K562 (cell line): ENCODE results near the gene GPR152. TPM values are rescaled to one million over a fixed set of nuclear protein-coding genes. Genes with fewer than 3 reads are reported as not detected.

Source experiments
- CAMTA2 ChIP-seq: fragments of 250-450 bp; sonication (Bioruptor Pico); conservative IDR thresholded peaks from 2 replicates; pipeline ENCODE4 v1.5.1; 2022
- HNRNPK ChIP-seq: fragments of 200-400 bp; formaldehyde crosslinking; IDR thresholded peaks from one replicate; pipeline ENCODE4 v1.6.1; 2018; ENCODE audit warnings: mild to moderate bottlenecking, low read depth, low read length; ENCODE audit not compliant: poor library complexity, severe bottlenecking
- L3MBTL2 ChIP-seq: fragments of 450-650 bp; IDR thresholded peaks from 2 replicates; pipeline ENCODE4 v1.6.1; 2016; ENCODE audit warnings: mild to moderate bottlenecking, moderate library complexity
- NFYB ChIP-seq: IDR thresholded peaks from 2 replicates; pipeline ENCODE4 v1.6.1; 2011; ENCODE audit warnings: mild to moderate bottlenecking, moderate library complexity; ENCODE audit not compliant: insufficient read length; ENCODE audit errors: extremely low read depth
- POLR2G ChIP-seq: fragments of 200-400 bp; formaldehyde crosslinking; IDR thresholded peaks from 2 replicates; pipeline ENCODE4 v1.6.1; 2017; ENCODE audit warnings: low read depth, mild to moderate bottlenecking, antibody characterized with exemption, low read length, moderate library complexity
- PRPF4 ChIP-seq: fragments of 200-400 bp; formaldehyde crosslinking; IDR thresholded peaks from one replicate; pipeline ENCODE4 v1.6.1; 2017; ENCODE audit warnings: low read length, low read depth, mild to moderate bottlenecking; ENCODE audit not compliant: insufficient read depth, poor library complexity, severe bottlenecking
- RAD51 ChIP-seq: fragments of 450-650 bp; IDR thresholded peaks from 2 replicates; pipeline ENCODE4 v1.7.1; 2016; ENCODE audit warnings: low read depth, mild to moderate bottlenecking, borderline replicate concordance
- RBFOX2 ChIP-seq: fragments of 200-400 bp; formaldehyde crosslinking; IDR thresholded peaks from 2 replicates; pipeline ENCODE4 v1.6.1; 2017; ENCODE audit warnings: low read depth, mild to moderate bottlenecking, low read length, moderate library complexity
- RBM22 ChIP-seq: fragments of 200-400 bp; formaldehyde crosslinking; IDR thresholded peaks from 2 replicates; pipeline ENCODE4 v1.6.1; 2018; ENCODE audit warnings: low read length, low read depth; ENCODE audit not compliant: poor library complexity, severe bottlenecking
- RBM25 ChIP-seq: fragments of 200-400 bp; formaldehyde crosslinking; IDR thresholded peaks from 2 replicates; pipeline ENCODE4 v1.6.1; 2018; ENCODE audit warnings: low read length, low read depth, moderate library complexity; ENCODE audit not compliant: severe bottlenecking
- RCOR1 ChIP-seq, 2 experiments: IDR thresholded peaks; 2 replicates each; pipeline ENCODE4 v1.6.1; 2012; ENCODE audit warnings: low read depth in 2 of 2, low read length in 2 of 2, borderline replicate concordance in 1 of 2, improper control_type of control experiment in 1 of 2
- SRSF3 ChIP-seq: fragments of 200-400 bp; formaldehyde crosslinking; IDR thresholded peaks from 2 replicates; pipeline ENCODE4 v1.6.1; 2016; ENCODE audit warnings: mild to moderate bottlenecking, low read length, moderate library complexity; ENCODE audit not compliant: insufficient read depth
- TAF15 ChIP-seq: fragments of 200-400 bp; formaldehyde crosslinking; IDR thresholded peaks from 2 replicates; pipeline ENCODE4 v1.6.1; 2017; ENCODE audit warnings: mild to moderate bottlenecking, low read depth, low read length, moderate library complexity
- ZFP36 ChIP-seq: fragments of 150-350 bp; IDR thresholded peaks from 2 replicates; pipeline ENCODE4 v1.6.1; 2018; ENCODE audit warnings: low read length, low read depth; ENCODE audit not compliant: partially characterized antibody
- polyA plus RNA-seq, 8 experiments: library from polyadenylated mRNA; depleted of rRNA in 4 of 8; stranded (reverse) in 5 of 8; unstranded in 3 of 8; fragments of >200 nt; fragmentation: Nextera tagmentation in 2 of 8; fragmentation: Illumina TruSeq in 1 of 8; extraction: Ambion mirVana in 2 of 8; extraction: Trizol in 1 of 8; gene quantifications; 2 replicates each; pipeline versions ENCODE4 v1.2.1 to v1.2.3, GENCODE V29; 2011 to 2014; ENCODE audit warnings: inconsistent platforms in 1 of 8, missing spikeins in 1 of 8
- total RNA-seq, 7 experiments: library from RNA; depleted of rRNA in 6 of 7; stranded (reverse); fragments of >200 nt in 6 of 7; fragmentation: Illumina TruSeq in 2 of 7; extraction: Trizol in 2 of 7; gene quantifications; 2 replicates each; pipeline versions ENCODE4 v1.2.1 to v1.2.3, GENCODE V29; 2011 to 2021; ENCODE audit warnings: low replicate concordance in 1 of 7
- TF ChIP-seq, protein P1 (sequence below): fragments of 450-650 bp; conservative IDR thresholded peaks from 2 replicates; pipeline ENCODE4 v1.6.1; 2016; ENCODE audit warnings: missing genetic modification characterization, low read depth, mild to moderate bottlenecking, missing compliant biosample characterization, moderate library complexity
- TF ChIP-seq, protein P2 (sequence below): fragments of 450-650 bp; formaldehyde crosslinking; IDR thresholded peaks from 2 replicates; pipeline ENCODE4 v1.4.0; 2022; ENCODE audit warnings: missing genetic modification characterization
- TF ChIP-seq, protein P3 (sequence below), 2 experiments: fragments of 450-650 bp; IDR thresholded peaks; 2 replicates each; pipeline ENCODE4 v1.6.1; 2016
- TF ChIP-seq, protein P4 (sequence below): sonication (generic); formaldehyde crosslinking; IDR thresholded peaks from 2 replicates; pipeline ENCODE4 v1.8.1; 2023; ENCODE audit warnings: mild to moderate bottlenecking, missing genetic modification reagents
- TF ChIP-seq, protein P5 (sequence below): fragments of 200-800 bp; sonication (Bioruptor generic); IDR thresholded peaks from 2 replicates; pipeline ENCODE4 v1.6.1; 2017; ENCODE audit warnings: missing genetic modification characterization, missing compliant biosample characterization

GPR152 gene
- total and polyA plus RNA-seq, 9 of the 15 experiments (the other 6 are each of a cell fraction or from before 2014, with no cell fraction given): not detected

DNA sequence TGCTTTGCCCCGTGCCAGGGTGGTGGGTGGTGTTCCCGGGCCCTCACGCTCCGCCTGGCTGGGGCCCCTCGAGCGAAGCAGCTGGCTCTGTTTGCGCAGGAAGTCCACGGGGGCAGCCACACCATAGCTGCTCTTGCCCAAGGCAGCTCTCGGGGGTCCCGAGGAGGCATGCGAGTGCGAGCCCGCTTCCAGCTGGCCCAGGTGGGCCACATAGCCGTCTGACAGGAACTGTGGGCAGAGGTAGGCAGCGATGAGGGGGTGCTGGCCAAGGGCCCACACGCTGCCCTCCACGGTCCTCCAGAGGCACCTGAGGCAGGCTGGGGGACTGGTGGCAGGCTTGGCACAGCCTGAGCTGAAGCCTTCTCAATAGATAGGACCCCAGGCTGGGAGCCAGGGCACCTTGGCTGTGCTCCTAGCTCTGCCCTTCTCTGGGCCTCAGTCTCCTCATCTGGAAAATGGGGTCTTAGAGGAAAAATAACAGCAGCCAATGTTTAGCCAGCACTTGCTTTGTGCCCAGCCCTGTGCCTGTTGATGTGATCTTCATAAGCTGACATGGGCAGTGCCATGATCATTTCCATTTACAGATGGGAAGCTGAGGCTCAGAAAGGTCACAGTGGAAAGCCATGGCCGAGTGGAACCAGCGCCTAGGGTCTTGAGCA lies 39.7 kb upstream of the GPR152 start (continued):
- no peak for TF ChIP-seq L3MBTL2
- TF ChIP-seq TAF15: no peak
- TF ChIP-seq RBM25: peak; percentile 82
- TF ChIP-seq RAD51: no peak
- TF ChIP-seq ZFP36: no peak
- no peak for TF ChIP-seq CAMTA2
- peak; percentile 26; the same call in 1 of the 2 replicates for TF ChIP-seq RBFOX2
- TF ChIP-seq, protein P1, sequence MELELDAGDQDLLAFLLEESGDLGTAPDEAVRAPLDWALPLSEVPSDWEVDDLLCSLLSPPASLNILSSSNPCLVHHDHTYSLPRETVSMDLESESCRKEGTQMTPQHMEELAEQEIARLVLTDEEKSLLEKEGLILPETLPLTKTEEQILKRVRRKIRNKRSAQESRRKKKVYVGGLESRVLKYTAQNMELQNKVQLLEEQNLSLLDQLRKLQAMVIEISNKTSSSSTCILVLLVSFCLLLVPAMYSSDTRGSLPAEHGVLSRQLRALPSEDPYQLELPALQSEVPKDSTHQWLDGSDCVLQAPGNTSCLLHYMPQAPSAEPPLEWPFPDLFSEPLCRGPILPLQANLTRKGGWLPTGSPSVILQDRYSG: no peak
- TF ChIP-seq, protein P2, sequence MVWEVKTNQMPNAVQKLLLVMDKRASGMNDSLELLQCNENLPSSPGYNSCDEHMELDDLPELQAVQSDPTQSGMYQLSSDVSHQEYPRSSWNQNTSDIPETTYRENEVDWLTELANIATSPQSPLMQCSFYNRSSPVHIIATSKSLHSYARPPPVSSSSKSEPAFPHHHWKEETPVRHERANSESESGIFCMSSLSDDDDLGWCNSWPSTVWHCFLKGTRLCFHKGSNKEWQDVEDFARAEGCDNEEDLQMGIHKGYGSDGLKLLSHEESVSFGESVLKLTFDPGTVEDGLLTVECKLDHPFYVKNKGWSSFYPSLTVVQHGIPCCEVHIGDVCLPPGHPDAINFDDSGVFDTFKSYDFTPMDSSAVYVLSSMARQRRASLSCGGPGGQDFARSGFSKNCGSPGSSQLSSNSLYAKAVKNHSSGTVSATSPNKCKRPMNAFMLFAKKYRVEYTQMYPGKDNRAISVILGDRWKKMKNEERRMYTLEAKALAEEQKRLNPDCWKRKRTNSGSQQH (CRISPR knock-in tag): no peak
- no peak for TF ChIP-seq NFYB
- no peak for TF ChIP-seq PRPF4
- no peak for TF ChIP-seq HNRNPK
- 0 out of 4 replicates have a peak, but pooled peaks of 1 of the 2 experiments have one; percentile 43 for TF ChIP-seq RCOR1 (IDR thresholded peaks at IDR 0.05; ENCODE audit: borderline replicate concordance in 1 of 2, low read depth in 2 of 2, low read length in 2 of 2)
- TF ChIP-seq, protein P3, sequence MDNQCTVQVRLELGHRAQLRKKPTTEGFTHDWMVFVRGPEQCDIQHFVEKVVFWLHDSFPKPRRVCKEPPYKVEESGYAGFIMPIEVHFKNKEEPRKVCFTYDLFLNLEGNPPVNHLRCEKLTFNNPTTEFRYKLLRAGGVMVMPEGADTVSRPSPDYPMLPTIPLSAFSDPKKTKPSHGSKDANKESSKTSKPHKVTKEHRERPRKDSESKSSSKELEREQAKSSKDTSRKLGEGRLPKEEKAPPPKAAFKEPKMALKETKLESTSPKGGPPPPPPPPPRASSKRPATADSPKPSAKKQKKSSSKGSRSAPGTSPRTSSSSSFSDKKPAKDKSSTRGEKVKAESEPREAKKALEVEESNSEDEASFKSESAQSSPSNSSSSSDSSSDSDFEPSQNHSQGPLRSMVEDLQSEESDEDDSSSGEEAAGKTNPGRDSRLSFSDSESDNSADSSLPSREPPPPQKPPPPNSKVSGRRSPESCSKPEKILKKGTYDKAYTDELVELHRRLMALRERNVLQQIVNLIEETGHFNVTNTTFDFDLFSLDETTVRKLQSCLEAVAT (IDR thresholded peaks at IDR 0.05): no peak
- TF ChIP-seq, protein P4, sequence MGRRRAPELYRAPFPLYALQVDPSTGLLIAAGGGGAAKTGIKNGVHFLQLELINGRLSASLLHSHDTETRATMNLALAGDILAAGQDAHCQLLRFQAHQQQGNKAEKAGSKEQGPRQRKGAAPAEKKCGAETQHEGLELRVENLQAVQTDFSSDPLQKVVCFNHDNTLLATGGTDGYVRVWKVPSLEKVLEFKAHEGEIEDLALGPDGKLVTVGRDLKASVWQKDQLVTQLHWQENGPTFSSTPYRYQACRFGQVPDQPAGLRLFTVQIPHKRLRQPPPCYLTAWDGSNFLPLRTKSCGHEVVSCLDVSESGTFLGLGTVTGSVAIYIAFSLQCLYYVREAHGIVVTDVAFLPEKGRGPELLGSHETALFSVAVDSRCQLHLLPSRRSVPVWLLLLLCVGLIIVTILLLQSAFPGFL (CRISPR knock-in tag): no peak
- peak; percentile 20 for TF ChIP-seq RBM22
- TF ChIP-seq SRSF3: no peak
- TF ChIP-seq, protein P5, sequence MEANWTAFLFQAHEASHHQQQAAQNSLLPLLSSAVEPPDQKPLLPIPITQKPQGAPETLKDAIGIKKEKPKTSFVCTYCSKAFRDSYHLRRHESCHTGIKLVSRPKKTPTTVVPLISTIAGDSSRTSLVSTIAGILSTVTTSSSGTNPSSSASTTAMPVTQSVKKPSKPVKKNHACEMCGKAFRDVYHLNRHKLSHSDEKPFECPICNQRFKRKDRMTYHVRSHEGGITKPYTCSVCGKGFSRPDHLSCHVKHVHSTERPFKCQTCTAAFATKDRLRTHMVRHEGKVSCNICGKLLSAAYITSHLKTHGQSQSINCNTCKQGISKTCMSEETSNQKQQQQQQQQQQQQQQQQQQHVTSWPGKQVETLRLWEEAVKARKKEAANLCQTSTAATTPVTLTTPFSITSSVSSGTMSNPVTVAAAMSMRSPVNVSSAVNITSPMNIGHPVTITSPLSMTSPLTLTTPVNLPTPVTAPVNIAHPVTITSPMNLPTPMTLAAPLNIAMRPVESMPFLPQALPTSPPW (CRISPR knock-in tag): no peak
- TF ChIP-seq POLR2G: peak; percentile 51
